ENCODE data around the gene SLC24A5. TPM values are rescaled to one million over a fixed set of nuclear protein-coding genes. Genes with fewer than 3 reads are reported as not detected.

SLC24A5 gene
- total RNA-seq, 2 experiments from 2014 or later: not detected

DNA sequence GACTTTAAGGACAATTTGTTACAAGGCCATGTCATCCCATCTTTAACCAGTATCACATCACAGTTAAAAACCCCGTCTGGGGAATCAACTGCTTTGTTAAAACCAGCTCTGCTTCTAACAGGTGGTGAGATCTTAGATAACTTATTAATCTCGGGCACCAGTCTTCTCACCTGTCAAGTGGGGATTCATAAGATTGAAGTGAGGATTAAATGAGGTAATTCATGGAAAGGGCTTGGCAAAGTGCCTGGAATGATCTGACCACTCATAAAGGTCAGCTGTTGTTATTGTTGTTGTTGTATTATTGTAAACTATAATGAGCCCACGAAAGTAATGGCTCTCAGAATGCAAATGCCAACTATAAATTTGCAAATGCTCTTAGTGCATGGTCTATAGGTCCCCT is 30.1 kb upstream of the SLC24A5 start:
- DNase-seq: no peak
- H3K9me3 Mint-ChIP-seq (ENCODE audit: low read depth): no peaks in the 10 kb centered on the region
- ATAC-seq: no peak
- ChIA-PET POLR2A (no interaction called here), CTCF (no interaction called here)
- H3K4me3 Mint-ChIP-seq: no peak overlapping the region
- H3K4me1 Mint-ChIP-seq: no peaks in the 10 kb centered on the region
- H3K27me3 Mint-ChIP-seq: peaks cover 8% of the 10 kb centered on the region
- no peak overlapping the region for H3K27ac Mint-ChIP-seq
- intact Hi-C loops (cut with DNase I, micrococcal nuclease): no loop called here
- H3K36me3 Mint-ChIP-seq (ENCODE audit: low read depth): no peaks in the 10 kb centered on the region

DNA sequence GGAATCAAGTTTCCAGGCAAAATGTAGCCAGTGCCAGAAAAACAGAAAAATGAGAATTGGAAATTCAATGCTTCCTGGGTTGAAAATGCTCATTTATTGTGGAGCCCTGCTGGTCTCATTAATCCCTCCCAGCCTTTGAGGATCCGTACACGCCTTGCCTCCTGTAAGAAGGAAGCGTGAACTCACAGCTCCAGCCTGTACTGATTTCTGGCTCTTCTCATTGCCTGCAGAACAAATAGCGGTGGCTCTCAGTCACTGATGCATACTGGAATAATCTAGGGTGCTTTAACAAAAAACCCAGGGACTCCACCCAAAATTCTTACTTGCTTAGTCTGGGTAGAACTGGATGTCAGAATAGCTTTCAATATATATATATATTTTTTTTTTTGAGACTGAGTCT is 29.3 kb upstream of the SLC24A5 start:
- ChIA-PET CTCF (no interaction called here), POLR2A (no interaction called here)
- ATAC-seq: no peak
- Mint-ChIP-seq H3K36me3 (ENCODE audit: low read depth) (no peaks in the 10 kb centered on the region), H3K27ac (no peak overlapping the region), H3K27me3 (peaks cover 14% of the 10 kb centered on the region), H3K4me1 (no peaks in the 10 kb centered on the region), H3K4me3 (no peak overlapping the region), H3K9me3 (ENCODE audit: low read depth) (no peaks in the 10 kb centered on the region)
- DNase-seq: no peak
- intact Hi-C loops (cut with DNase I, micrococcal nuclease): no loop called here

DNA sequence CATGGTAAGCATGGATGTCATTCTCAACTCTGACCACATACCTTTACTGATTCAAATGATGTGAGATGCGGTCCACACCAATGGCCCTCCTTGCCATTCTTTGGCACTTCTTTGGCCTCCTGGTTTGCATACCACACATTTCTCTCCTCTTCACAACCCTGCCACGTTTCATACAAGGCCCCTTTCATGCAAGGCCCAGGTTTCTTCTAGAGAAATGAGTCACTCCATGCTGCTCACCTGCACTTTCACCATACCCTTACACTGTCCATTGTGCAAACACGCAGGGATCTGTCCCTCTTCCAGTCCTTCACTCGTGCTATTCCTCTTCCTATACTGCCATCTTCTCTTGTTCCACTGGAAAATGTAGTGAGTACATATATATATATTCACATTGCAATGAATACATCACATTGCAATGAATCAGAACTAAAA is 24.4 kb upstream of the SLC24A5 start:
- Mint-ChIP-seq H3K36me3 (ENCODE audit: low read depth) (no peaks in the 10 kb centered on the region), H3K4me3 (no peak overlapping the region), H3K27ac (no peak overlapping the region), H3K27me3 (peaks cover 20% of the 10 kb centered on the region), H3K9me3 (ENCODE audit: low read depth) (no peaks in the 10 kb centered on the region), H3K4me1 (no peaks in the 10 kb centered on the region)
- ATAC-seq (no peak), DNase-seq (no peak)
- ChIA-PET CTCF (interaction anchor here (0.7 kb wide), 1 partner anchor 11 kb away, joined by 3 read pairs; no protein-coding TSS in a partner anchor), POLR2A (no interaction called here)
- intact Hi-C loops (cut with DNase I, micrococcal nuclease): no loop called here

DNA sequence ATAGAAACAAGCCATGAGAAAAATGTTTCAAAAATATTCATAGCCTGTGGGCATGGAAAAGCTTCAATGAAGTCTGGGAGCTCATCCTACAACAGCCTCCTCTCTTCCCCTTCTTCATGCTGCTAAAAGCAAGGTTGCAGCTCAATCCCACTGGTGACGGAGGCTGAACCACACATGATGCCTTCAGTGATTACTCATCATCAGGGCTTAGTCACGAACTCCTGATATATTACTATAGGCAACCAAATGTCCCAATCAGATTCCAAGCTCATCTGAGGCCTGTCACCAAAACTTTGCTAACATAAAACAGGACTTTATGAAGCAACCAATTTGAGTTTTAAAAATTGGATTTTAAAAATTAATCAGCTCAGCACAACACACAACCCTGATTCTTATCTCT is 24.0 kb upstream of the SLC24A5 start:
- H3K27me3 Mint-ChIP-seq: peaks cover 20% of the 10 kb centered on the region
- no peaks in the 10 kb centered on the region for H3K9me3 Mint-ChIP-seq (ENCODE audit: low read depth)
- ChIA-PET POLR2A (no interaction called here), CTCF (interaction anchor here (0.7 kb wide), 1 partner anchor 12 kb away, joined by 3 read pairs; no protein-coding TSS in a partner anchor)
- intact Hi-C loops (cut with DNase I, micrococcal nuclease): no loop called here
- H3K4me1 Mint-ChIP-seq: no peaks in the 10 kb centered on the region
- ATAC-seq (peak; percentile 26), DNase-seq (no peak)
- H3K4me3 Mint-ChIP-seq: no peak overlapping the region
- H3K27ac Mint-ChIP-seq: no peak overlapping the region
- no peaks in the 10 kb centered on the region for H3K36me3 Mint-ChIP-seq (ENCODE audit: low read depth)

DNA sequence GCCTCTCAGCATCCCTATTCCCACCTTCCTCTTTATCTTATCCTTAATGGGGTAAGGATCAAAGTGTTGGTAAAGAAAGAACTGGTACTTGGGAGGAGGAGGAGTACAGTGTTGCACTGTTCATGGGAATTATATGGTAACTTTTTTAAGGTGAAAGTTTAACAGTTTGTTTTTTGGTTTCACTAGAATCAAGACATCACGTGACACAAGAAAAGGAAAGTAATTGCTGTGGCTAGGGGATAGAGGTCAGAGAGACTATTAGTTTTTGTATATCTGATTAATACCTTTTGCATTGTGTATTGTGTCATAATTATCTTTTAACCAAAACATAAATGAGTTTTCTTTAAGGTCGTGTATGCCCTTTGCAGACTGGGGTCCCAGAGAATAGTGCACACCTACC is 23.5 kb upstream of the SLC24A5 start:
- Mint-ChIP-seq H3K9me3 (ENCODE audit: low read depth) (no peaks in the 10 kb centered on the region), H3K36me3 (ENCODE audit: low read depth) (no peaks in the 10 kb centered on the region), H3K27me3 (peaks cover 22% of the 10 kb centered on the region), H3K4me3 (no peak overlapping the region), H3K27ac (no peak overlapping the region), H3K4me1 (no peaks in the 10 kb centered on the region)
- POLR2A ChIA-PET: no interaction called here
- DNase-seq (no peak), ATAC-seq (no peak)
- CTCF ChIA-PET: interaction anchor here (0.7 kb wide), 1 partner anchor 12 kb away, joined by 3 read pairs; no protein-coding TSS in a partner anchor
- intact Hi-C loops (cut with DNase I, micrococcal nuclease): no loop called here

DNA sequence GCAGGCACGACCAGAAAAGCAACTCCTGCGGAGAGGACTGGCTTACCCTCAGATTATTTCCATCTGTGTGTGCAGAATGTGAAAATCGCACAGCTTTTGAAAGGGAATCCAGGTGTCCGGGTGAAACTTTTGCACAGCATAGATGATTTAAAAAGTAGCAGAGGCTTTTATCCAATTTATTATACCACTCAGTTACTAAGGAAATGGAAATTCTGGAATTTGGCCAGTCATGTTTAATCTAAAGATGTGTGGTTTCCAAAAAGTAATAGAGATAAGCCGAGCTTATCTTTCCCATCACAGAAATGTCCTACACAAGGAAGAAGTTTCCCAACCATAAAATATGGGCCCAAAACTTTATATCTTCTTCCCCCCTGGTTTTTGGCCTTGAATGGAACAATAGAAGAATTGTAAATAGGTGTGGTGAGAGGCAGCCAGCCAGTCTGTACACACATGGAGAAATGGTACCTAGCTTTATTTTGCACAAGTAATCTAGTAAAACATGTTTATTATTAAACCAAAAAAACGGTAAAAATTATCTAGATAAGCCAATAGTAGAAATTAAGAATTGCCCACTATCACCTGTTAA is 19.3 kb upstream of the SLC24A5 start:
- ATAC-seq (no peak), DNase-seq (no peak)
- CTCF ChIA-PET: interaction anchor here (1.3 kb wide), 1 partner anchor 12 kb away, joined by 3 read pairs; no protein-coding TSS in a partner anchor
- Mint-ChIP-seq H3K4me1 (no peaks in the 10 kb centered on the region), H3K27ac (no peak overlapping the region), H3K36me3 (ENCODE audit: low read depth) (no peaks in the 10 kb centered on the region), H3K4me3 (no peak overlapping the region), H3K9me3 (ENCODE audit: low read depth) (no peaks in the 10 kb centered on the region), H3K27me3 (peaks cover 32% of the 10 kb centered on the region)
- POLR2A ChIA-PET: no interaction called here
- intact Hi-C loops (cut with DNase I, micrococcal nuclease): no loop called here

DNA sequence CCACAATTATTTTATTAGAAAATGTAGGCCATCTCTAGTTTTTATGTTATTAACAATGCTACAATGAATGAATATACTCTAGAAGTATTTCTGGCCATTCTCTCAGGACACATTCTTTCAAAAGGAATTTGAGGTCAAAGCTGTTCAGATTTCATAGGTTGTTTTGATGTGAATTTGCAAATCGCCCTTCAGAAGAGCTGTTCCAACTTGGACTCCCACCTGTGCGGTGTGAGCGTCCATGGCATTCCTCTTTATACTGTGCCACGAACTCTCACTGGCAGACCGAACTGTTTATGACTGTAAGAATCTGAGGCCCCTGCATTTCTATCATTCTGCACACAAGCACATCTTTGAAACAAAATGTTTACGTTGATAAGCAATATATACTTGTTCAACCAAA is 18.6 kb upstream of the SLC24A5 start:
- ChIA-PET CTCF (no interaction called here), POLR2A (no interaction called here)
- H3K27me3 Mint-ChIP-seq: peaks cover 34% of the 10 kb centered on the region
- no peak overlapping the region for H3K4me3 Mint-ChIP-seq
- ATAC-seq (no peak), DNase-seq (no peak)
- no peak overlapping the region for H3K27ac Mint-ChIP-seq
- no peaks in the 10 kb centered on the region for H3K36me3 Mint-ChIP-seq (ENCODE audit: low read depth)
- intact Hi-C loops (cut with DNase I, micrococcal nuclease): no loop called here
- H3K9me3 Mint-ChIP-seq (ENCODE audit: low read depth): no peaks in the 10 kb centered on the region
- no peaks in the 10 kb centered on the region for H3K4me1 Mint-ChIP-seq

DNA sequence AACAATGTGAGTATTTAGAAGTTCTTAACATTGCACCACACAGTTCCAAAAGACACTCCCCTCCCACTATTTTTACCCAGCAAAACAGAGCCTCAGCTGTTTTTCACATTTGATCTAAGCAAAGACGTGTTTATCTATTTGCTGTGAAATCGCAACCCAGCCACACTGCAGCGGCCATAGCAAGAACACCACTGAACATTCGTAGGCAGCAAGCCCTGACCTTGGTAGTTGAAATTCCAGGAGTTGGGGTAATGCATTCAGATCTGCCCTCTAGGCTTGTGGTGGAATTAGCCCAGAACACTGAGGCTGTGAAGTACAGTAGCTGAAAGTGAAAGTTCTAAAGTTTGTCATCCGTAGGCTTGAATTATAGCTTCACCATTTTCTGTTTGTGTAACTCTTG is 17.1 kb upstream of the SLC24A5 start:
- Mint-ChIP-seq H3K4me3 (no peak overlapping the region), H3K9me3 (ENCODE audit: low read depth) (no peaks in the 10 kb centered on the region), H3K27me3 (peaks cover 38% of the 10 kb centered on the region), H3K4me1 (no peaks in the 10 kb centered on the region), H3K27ac (no peak overlapping the region), H3K36me3 (ENCODE audit: low read depth) (no peaks in the 10 kb centered on the region)
- no peak for DNase-seq
- intact Hi-C loops (cut with DNase I, micrococcal nuclease): no loop called here
- ChIA-PET CTCF (no interaction called here), POLR2A (no interaction called here)
- no peak for ATAC-seq

DNA sequence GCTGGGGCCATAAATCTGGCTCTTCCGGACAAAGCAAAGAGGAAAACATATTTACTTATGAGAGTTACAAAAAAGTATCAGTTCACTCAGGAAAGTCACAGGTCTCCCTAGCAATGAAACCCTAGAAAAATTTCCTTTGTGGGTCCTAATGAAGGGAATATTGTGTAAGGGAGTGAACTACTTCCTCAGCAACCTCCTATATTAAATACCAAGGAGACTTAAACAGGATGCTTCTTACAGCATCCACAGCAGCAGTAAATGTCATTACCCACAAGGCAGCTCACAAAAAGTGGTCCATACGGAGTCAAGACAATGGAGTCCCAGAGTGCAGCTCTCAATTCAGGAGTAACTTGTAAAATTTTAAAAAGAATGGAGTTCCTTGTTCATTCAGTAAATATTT is 14.9 kb upstream of the SLC24A5 start:
- Mint-ChIP-seq H3K27me3 (peaks cover 35% of the 10 kb centered on the region), H3K36me3 (ENCODE audit: low read depth) (no peaks in the 10 kb centered on the region), H3K9me3 (ENCODE audit: low read depth) (no peaks in the 10 kb centered on the region), H3K4me1 (no peaks in the 10 kb centered on the region), H3K4me3 (no peak overlapping the region), H3K27ac (no peak overlapping the region)
- no peak for DNase-seq
- no peak for ATAC-seq
- POLR2A ChIA-PET: no interaction called here
- intact Hi-C loops (cut with DNase I, micrococcal nuclease): no loop called here
- CTCF ChIA-PET: no interaction called here

DNA sequence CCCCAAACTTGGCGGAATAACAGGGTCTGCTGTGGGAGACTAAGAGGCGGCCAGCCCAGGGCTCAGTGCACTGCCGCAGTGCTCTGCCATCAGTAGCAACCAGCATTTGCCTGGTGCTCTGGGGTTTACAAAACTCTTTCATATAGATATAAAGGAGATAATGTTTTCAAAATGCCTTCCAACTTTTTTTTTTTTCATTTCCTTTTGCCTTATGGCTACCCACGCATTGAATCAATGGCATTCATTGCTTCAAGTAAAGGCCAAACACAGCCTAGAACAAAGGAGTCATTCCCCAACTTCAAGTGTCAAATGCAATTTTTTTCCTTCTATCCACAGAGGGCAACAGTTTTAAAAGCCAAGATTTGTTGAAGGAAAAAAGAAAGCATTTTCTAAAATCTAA is 11.6 kb upstream of the SLC24A5 start:
- intact Hi-C loops (cut with DNase I, micrococcal nuclease): no loop called here
- no peak overlapping the region for H3K4me3 Mint-ChIP-seq
- no peak overlapping the region for H3K27ac Mint-ChIP-seq
- no peaks in the 10 kb centered on the region for H3K9me3 Mint-ChIP-seq (ENCODE audit: low read depth)
- ChIA-PET CTCF (no interaction called here), POLR2A (no interaction called here)
- DNase-seq: no peak
- H3K4me1 Mint-ChIP-seq: no peaks in the 10 kb centered on the region
- no peaks in the 10 kb centered on the region for H3K36me3 Mint-ChIP-seq (ENCODE audit: low read depth)
- ATAC-seq: no peak
- peaks cover 27% of the 10 kb centered on the region for H3K27me3 Mint-ChIP-seq

DNA sequence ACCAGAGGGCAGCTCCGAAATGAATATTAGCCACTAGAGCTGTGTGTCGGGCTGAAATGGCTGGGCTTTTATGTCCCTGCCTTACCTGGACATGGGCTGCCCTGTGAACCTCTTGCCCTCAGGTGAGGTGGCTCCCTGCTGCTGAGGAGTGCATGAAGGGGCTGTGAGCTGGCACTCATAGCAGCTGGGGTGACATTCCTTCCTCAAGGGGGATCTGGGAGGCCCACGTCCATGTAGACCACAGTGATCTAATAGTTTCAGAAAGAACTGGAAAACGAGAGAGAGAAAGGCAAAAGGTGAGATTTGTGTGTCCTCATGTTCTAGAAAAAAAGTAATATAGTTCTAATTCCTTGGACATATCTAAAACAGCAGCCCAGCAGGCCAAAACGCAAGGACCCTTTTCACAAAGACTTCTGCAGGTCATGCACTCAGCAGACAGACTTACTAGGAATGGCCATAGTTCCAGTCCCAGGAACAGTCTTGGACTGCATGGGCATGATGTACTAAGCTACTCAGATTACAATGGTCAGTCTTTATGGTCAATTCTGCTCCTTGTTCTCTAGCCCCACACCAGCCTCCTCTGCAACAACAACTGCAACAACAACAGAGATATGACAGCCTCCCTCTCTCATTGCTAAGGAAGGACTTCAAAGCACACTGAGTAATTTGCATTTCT is 10.8 kb upstream of the SLC24A5 start:
- DNase-seq: no peak

DNA sequence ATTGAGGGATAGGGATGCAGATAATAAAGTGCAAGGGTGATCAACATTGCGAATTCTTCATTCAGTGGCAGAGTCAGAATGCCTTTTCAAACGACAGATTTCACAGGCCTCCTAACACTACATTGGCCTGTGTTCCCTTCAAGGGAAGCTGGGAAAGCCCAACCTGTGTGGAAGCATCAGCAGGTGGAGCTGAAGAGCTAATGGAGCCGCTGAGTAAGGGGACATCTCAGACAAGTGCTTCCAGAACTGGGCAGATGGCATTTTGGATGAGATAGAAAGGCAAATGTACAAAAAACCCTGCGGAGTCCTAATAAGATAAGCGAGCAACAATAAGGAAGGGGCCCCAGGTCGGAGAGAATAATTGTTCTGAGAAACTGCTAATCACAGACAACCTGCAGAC is 8.5 kb upstream of the SLC24A5 start:
- no peaks in the 10 kb centered on the region for H3K36me3 Mint-ChIP-seq (ENCODE audit: low read depth)
- ChIA-PET CTCF (interaction anchor here (1.0 to 1.6 kb wide), 3 partner anchors 136 to 173 kb away, joined by 3 to 5 read pairs (median 3); no protein-coding TSS in a partner anchor), POLR2A (no interaction called here)
- no peak overlapping the region for H3K27ac Mint-ChIP-seq
- DNase-seq: no peak
- H3K4me3 Mint-ChIP-seq: no peak overlapping the region
- no peak for ATAC-seq
- intact Hi-C loops (cut with DNase I, micrococcal nuclease): loop anchor here in 1 of 2 experiments (10.0 kb wide), 1 partner anchor 143 kb away; no protein-coding TSS in a partner anchor
- H3K9me3 Mint-ChIP-seq (ENCODE audit: low read depth): no peaks in the 10 kb centered on the region
- no peaks in the 10 kb centered on the region for H3K4me1 Mint-ChIP-seq
- peaks cover 21% of the 10 kb centered on the region for H3K27me3 Mint-ChIP-seq

More for the DNA sequence above, 10.8 kb upstream of the SLC24A5 start:
- Mint-ChIP-seq H3K9me3 (ENCODE audit: low read depth) (no peaks in the 10 kb centered on the region), H3K27me3 (peaks cover 29% of the 10 kb centered on the region), H3K36me3 (ENCODE audit: low read depth) (no peaks in the 10 kb centered on the region), H3K4me3 (no peak overlapping the region), H3K4me1 (no peaks in the 10 kb centered on the region), H3K27ac (no peak overlapping the region)
- intact Hi-C loops (cut with DNase I, micrococcal nuclease): loop anchor here in 1 of 2 experiments (10.0 kb wide), 1 partner anchor 145 kb away; no protein-coding TSS in a partner anchor
- no peak for ATAC-seq
- CTCF ChIA-PET: interaction anchor here (0.6 kb wide), 1 partner anchor 234 kb away, joined by 3 read pairs; no protein-coding TSS in a partner anchor
- POLR2A ChIA-PET: no interaction called here
